ENCODE data around the gene AFF1.
"Not testable (repeated sequence)": the region's sequence is repeated elsewhere in the genome, so short reads cannot be mapped to it uniquely, and the experiment has no call there.

The AFF1 gene

GRCh38 chr4:87035881-87036509, 101.2 kb downstream of the AFF1 start:
- DNase-seq (ENCODE audit: low read depth) = no peak

- DNase-seq (ENCODE audit: low read depth) = no peak
Measured at GRCh38 chr4:87036713-87037112, 101.9 kb downstream of the AFF1 start.

DNA sequence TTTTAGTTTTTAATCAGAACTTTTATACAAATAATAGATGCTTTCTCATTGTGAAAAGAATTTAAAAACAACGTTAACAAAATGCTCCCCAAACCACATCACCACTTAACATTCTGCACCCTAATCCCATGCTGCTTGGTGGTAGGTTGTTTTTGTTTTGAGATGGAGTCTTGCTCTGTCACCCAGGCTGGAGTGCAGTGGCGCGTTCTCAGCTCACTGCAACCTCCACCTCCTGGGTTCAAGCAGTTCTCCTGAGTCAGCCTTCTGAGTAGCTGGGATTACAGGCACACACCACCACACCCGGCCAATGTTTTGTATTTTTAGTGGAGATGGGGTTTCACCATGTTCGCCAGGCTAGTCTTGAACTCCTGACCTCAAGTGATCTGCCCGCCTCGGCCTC, 102.4 kb downstream of the AFF1 start:
- DNase-seq (ENCODE audit: low read depth) = not testable (repeated sequence)

GRCh38 chr4:87037671-87038334, 103.0 kb downstream of the AFF1 start:
- DNase-seq (ENCODE audit: low read depth) = no peak

- no peak for DNase-seq (ENCODE audit: low read depth)
Measured at GRCh38 chr4:87038837-87039615, 104.2 kb downstream of the AFF1 start.

GRCh38 chr4:87041141-87041540, 106.3 kb downstream of the AFF1 start:
- DNase-seq (ENCODE audit: low read depth) = no peak

- no peak for DNase-seq (ENCODE audit: low read depth)
Measured at GRCh38 chr4:87042221-87042620, 107.4 kb downstream of the AFF1 start.

DNA sequence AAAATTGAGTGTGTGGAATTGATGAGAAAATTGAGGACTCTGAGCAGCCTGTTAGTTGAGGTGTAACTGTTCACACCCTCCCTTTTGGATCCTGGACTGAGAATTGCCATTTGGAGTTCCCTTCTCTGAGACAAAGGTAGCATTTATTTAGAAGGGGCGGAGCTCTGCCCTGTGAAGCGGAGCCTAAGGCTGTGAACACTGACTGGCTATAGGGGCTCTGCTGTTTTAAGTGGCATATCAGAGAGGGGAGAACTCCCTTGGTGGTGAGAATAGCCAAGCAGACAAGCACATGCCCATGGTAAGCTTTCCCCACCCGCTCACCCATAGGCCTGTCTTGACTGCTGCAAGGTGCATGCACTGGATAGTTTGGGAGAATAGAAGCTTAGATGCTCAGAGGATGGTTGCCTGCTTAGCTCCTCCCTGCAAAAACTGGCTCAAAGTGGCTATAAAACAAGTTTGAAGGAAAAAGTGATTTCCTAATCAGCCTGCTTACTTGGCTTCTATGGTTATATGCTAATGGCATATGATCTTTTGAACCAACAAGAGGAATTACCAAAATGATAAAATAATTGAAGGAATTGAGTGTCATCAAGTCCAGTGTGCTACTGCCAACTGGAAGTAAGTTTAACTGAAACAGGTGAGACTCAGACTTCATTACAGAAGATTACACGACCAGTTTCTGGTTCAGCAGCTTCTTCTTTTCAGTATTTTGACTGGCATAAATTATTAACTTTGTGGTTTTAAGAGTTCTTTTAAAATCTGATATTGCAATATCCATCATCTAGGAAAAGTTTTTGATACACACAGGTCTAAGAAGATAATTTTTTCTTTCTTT, 108.4 kb downstream of the AFF1 start:
- no peak for DNase-seq (ENCODE audit: low read depth)

DNA sequence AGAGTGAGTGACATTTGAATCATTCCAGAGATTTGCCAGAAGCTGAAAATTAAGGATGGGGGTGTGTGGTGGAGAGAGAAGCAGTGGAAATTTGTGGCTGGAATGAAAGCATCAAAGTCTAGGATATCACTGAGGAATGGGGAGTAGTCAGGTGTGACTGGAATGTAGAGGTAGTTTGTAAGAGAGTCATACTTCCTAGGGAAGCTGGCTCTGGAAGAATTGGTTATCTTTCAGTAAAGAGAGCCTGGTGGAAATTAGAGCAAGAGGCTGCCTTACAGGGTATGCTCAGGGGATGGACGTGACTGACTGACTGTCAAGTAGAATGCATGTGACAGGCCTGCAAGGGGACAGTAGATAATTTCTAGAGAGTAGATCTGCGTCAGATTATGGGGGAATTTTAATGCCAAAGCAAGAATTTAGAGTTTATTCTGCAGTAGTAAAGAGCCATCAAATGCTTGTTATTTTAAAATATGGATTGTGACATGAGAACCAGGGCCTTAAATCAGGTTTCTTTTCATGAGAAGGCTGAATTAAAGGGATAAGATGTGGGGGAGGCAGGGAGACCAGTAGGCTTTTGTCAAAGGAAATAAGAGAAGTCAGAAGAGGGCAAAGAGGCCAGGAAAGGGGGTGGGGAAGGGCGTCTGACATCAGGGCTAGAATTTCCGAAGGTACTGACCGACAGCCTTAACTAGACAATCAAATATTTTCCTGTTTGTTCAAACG, 109.9 kb downstream of the AFF1 start:
- DNase-seq (ENCODE audit: low read depth) = no peak

- DNase-seq (ENCODE audit: low read depth) = no peak
Measured at GRCh38 chr4:87045234-87045558, 110.4 kb downstream of the AFF1 start.

DNA sequence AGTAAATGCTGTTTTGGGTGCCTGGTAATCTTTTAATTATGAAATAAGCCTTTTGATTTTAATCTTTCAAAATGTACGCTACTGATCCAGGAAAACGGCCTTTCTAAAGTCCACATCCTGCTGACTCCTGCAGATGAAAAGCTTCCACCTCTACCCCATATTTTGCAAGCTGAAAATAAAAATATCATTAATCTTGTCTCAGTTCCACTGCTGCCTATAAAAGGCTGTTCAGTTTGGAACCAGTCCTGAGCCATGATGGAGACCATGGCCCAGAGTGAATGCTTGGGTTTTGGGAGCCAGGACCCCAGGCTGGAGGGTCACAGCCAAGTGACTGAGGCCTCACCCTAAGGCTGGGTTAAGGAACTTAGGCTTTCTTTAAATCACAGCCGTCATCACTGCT, 110.8 kb downstream of the AFF1 start:
- no peak for DNase-seq (ENCODE audit: low read depth)

GRCh38 chr4:87046121-87046551, 111.3 kb downstream of the AFF1 start:
- DNase-seq (ENCODE audit: low read depth) = no peak

DNA sequence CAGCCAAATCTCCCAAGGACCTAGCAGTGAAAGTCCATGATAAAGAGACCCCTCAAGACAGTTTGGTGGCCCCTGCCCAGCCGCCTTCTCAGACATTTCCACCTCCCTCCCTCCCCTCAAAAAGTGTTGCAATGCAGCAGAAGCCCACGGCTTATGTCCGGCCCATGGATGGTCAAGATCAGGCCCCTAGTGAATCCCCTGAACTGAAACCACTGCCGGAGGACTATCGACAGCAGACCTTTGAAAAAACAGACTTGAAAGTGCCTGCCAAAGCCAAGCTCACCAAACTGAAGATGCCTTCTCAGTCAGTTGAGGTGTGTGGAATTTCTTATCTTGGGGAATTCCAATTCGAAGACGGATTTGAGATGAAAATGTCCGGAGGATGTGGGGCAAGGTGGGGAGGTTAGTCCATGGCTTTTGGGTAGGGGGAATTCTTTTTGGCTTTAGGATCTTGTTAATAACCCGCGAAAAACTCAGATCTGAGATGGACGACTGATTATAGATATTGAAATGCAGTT, 112.5 kb downstream of the AFF1 start:
- DNase-seq (ENCODE audit: low read depth) = no peak

GRCh38 chr4:87049508-87049907, 114.7 kb downstream of the AFF1 start:
- no peak for DNase-seq (ENCODE audit: low read depth)

DNA sequence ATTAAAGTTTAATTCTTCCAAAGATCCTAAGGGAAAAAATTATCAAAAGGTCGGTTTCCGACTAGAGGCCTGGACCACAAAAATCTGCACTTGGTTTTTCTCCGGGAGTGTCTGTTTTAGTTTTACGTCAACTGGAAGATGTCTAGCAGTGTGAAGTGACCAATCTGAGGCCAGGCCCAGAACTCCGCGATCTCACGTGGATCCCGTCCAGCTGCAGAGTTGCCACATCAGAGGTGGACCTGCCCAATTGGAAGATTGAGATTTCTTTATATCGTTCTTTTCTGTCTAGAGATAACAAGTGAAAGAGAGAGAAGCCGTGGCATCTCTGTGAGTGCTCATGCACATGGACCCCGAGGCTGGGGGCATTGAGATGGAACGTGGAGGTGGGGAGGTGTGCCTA, 115.8 kb downstream of the AFF1 start:
- no peak for DNase-seq (ENCODE audit: low read depth)

GRCh38 chr4:87051121-87051713, 116.4 kb downstream of the AFF1 start:
- no peak for DNase-seq (ENCODE audit: low read depth)

- DNase-seq (ENCODE audit: low read depth) = no peak
Measured at GRCh38 chr4:87052615-87053014, 117.8 kb downstream of the AFF1 start.

GRCh38 chr4:87053176-87053658, 118.4 kb downstream of the AFF1 start:
- DNase-seq (ENCODE audit: low read depth) = no peak

- no peak for DNase-seq (ENCODE audit: low read depth)
Measured at GRCh38 chr4:87053802-87054767, 119.3 kb downstream of the AFF1 start.

GRCh38 chr4:87054900-87055299, 120.1 kb downstream of the AFF1 start:
- DNase-seq (ENCODE audit: low read depth) = no peak

All from stimulated activated CD4-positive, alpha-beta T cell treated with anti-CD3 and anti-CD28 coated beads, Interleukin-2, amount 100 ng/mL, for 4 hours (primary cell).